Effector memory CD8-positive, alpha-beta T cell (primary cell): ENCODE measurements around the gene KIF24.
"Not testable (repeated sequence)": the region's sequence is repeated elsewhere in the genome, so short reads cannot be mapped to it uniquely, and the experiment has no call there.

Experiments used
- ATAC-seq: fragments of 150-1000 bp; cut with Tn5 transposase; replicated peaks from 2 replicates; pipeline ENCODE4 v1.10.0; 2021; ENCODE audit warnings: mild to moderate bottlenecking, moderate library complexity
- DNase-seq, 3 experiments: peaks; one replicate each; pipeline ENCODE4 v3.0.0; 2021
- H3K27ac Mint-ChIP-seq, 2 donors: one replicate each; pipeline ENCODE4 v1.8.0; 2022; ENCODE audit warnings: mild to moderate bottlenecking in 2 of 2, mixed read lengths in 2 of 2, moderate library complexity in 2 of 2
- H3K27me3 Mint-ChIP-seq, 2 donors: one replicate each; pipeline ENCODE4 v1.8.0; 2022; ENCODE audit warnings: mixed read lengths in 2 of 2
- H3K36me3 Mint-ChIP-seq: one replicate; pipeline ENCODE4 v1.8.0; 2022; ENCODE audit warnings: mild to moderate bottlenecking, moderate library complexity, mixed read lengths; ENCODE audit not compliant: insufficient read depth
- H3K4me1 Mint-ChIP-seq, 2 donors: one replicate each; pipeline ENCODE4 v1.8.0; 2022; ENCODE audit warnings: low read depth in 2 of 2, mixed read lengths in 2 of 2
- H3K4me3 Mint-ChIP-seq, 2 donors: one replicate each; pipeline ENCODE4 v1.8.0; 2022; ENCODE audit warnings: mild to moderate bottlenecking in 2 of 2, mixed read lengths in 2 of 2, moderate library complexity in 2 of 2
- H3K9me3 Mint-ChIP-seq, 2 donors: one replicate each; pipeline ENCODE4 v1.8.0; 2022; ENCODE audit warnings: mixed read lengths in 2 of 2

The KIF24 gene

DNA sequence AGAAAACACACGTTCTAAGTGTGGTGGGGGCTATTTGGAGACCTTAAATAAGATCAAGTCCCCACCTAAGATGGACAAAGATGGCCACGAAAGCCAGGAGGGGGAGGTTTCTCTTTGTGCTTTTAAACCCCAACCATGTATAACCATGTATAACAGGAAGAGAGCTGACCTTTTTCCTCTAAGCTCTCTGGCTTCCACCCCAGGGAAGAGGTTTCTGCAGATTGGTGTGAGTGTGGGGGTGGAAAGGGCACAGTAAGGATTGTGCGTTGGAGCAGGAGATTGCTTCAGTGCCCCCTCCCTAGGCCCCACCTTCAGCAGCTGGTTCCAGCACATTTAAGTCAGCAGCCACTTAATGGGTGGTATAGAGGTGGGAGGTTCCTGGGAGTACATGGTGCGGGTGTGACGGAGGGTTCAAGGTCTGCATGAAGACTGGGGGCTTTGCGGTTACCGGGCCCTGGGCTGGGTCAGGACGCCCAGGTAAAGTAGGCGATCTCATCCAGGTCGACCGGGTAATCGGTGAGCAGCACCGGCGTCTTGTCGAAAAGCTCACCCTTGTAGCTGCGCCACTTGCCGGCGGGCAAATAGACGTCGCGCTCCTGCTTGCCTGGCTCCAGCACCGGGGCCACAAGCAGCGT lies 41.4 kb upstream of the KIF24 start:
- peak overlapping the region; percentile 35 to 72 for H3K4me3 Mint-ChIP-seq
- H3K9me3 Mint-ChIP-seq, result no peaks in the 10 kb centered on the region
- ATAC-seq (no peak), DNase-seq (no peak)
- H3K27me3 Mint-ChIP-seq, result no peaks in the 10 kb centered on the region
- no peak overlapping the region for H3K27ac Mint-ChIP-seq
- peaks cover 6% of the 10 kb centered on the region for H3K36me3 Mint-ChIP-seq
- peaks cover 2 to 3% of the 10 kb centered on the region in 2 donors for H3K4me1 Mint-ChIP-seq

DNA sequence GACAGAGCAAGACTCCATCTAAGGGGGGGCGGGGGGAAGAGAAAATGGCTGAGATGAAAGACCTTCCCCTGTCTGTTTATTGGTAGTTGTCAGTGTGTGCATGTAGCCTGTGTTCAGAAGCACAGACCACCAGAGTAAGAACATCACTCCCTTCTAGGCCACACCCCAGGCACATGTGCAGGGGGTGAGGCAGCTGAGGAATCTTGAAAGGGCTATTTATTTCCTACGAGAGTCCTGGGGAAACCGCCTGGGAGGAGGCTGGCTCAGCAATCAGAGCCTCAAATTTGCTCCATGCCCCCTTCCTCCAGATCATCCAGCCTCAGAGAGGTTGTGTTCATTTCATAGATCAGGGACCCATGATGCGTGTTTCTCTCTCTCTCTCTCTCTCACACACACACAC lies 40.6 kb upstream of the KIF24 start:
- Mint-ChIP-seq H3K27ac (no peak overlapping the region), H3K27me3 (no peaks in the 10 kb centered on the region), H3K4me3 (no peak overlapping the region), H3K4me1 (no peaks in the 10 kb centered on the region), H3K9me3 (no peaks in the 10 kb centered on the region), H3K36me3 (peaks cover 6% of the 10 kb centered on the region)
- DNase-seq (no peak), ATAC-seq (no peak)

DNA sequence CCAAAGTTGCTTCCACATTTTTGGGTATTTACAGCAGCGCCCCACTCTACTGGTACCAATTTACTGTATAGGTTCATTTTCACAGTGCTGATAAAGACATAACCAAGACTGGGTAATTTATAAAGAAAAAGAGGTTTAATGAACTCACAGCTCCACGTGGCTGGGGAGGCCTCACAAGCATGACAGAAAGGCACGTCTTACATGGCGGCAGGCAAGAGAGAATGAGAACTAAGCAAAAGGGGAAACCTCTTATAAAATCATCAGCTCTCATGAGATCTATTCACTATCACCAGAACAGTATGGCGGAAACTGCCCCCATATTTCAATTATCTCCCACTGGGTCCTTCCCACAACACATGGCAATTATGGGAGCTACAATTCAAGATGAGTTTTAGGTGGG lies 39.7 kb upstream of the KIF24 start:
- H3K27ac Mint-ChIP-seq, H3K4me1 Mint-ChIP-seq, H3K27me3 Mint-ChIP-seq, H3K36me3 Mint-ChIP-seq, H3K4me3 Mint-ChIP-seq, ATAC-seq, H3K9me3 Mint-ChIP-seq, DNase-seq: not testable (repeated sequence)

DNA sequence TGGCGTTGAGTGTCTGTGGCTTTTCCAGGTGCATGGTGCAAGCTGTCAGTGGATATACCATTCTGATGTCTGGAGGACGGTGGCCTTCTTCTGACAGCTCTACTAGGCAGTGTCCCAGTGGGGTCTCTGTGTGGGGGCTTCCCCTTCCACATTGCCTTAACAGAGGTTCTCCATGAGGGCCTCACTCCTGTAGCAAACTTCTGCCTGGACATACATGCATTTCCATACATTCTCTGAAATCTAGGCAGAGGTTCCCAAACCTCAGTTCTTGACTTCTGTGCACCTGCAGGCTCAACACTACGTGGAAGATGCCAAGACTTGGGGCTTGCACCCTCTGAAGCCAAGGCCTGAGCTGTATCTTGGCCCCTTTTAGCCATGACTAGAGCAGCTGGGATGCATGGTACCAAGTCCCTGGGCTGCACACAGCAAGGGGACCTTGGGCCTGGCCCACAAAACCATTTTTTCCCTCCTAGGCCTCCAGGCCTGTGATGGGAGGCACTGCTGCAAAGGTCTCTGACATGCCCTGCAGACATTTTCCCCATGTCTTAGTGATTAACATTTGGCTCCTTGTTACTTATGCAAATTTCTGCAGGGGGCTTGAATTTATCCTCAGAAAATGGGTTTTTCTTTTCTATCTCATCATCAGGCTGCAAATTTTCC lies 38.8 kb upstream of the KIF24 start:
- H3K4me3 Mint-ChIP-seq, H3K9me3 Mint-ChIP-seq: not testable (repeated sequence)

DNA sequence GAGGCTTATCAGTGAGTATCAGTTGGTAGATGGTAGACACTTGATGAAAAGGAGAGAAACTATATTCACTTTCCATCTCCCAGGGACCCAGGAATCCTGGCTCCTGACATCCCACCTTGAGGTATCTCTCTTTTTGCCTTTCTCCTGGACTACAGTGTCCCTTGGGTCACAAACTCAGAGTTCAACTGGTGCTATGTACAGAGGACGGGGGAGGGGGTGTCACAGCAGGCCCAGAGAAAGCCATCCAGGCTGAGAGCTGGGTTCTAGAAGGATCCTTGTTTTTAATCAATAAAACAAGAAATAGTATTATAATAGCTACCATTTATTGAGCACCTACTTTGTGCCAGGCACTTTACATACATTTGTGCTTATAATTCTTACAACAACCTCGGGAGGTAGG lies 37.3 kb upstream of the KIF24 start:
- ATAC-seq, result no peak
- Mint-ChIP-seq H3K4me1 (peaks cover 0 to 2% of the 10 kb centered on the region in 2 donors), H3K36me3 (peaks cover 2% of the 10 kb centered on the region), H3K4me3 (no peak overlapping the region), H3K27ac (no peak overlapping the region), H3K9me3 (no peaks in the 10 kb centered on the region), H3K27me3 (no peaks in the 10 kb centered on the region)
- DNase-seq, result no peak

More for the DNA sequence above, 38.8 kb upstream of the KIF24 start:
- H3K27ac Mint-ChIP-seq, DNase-seq, H3K27me3 Mint-ChIP-seq, H3K4me1 Mint-ChIP-seq, ATAC-seq, H3K36me3 Mint-ChIP-seq: not testable (repeated sequence)

DNA sequence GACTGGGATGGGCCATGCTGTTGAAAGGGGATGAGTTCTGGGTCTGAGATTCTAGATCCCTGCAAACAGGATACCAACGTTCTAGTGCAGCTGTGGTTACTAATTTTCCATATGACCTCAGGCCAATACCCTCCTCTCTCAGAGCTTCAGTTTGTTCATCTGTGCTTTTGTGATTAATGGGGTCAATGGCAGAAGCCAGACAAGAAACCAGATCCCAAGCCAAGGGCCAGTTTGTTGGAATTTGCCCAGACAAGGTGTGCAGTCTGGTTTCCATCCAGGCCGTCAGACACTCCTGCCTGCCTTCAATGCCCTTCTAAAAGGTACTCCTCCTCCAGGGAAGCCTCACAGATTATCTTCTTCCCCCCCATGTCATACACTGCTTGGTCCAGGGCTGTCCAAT lies 36.2 kb upstream of the KIF24 start:
- H3K4me1 Mint-ChIP-seq, result peaks cover 0 to 2% of the 10 kb centered on the region in 2 donors
- no peak for ATAC-seq
- no peak overlapping the region for H3K27ac Mint-ChIP-seq

DNA sequence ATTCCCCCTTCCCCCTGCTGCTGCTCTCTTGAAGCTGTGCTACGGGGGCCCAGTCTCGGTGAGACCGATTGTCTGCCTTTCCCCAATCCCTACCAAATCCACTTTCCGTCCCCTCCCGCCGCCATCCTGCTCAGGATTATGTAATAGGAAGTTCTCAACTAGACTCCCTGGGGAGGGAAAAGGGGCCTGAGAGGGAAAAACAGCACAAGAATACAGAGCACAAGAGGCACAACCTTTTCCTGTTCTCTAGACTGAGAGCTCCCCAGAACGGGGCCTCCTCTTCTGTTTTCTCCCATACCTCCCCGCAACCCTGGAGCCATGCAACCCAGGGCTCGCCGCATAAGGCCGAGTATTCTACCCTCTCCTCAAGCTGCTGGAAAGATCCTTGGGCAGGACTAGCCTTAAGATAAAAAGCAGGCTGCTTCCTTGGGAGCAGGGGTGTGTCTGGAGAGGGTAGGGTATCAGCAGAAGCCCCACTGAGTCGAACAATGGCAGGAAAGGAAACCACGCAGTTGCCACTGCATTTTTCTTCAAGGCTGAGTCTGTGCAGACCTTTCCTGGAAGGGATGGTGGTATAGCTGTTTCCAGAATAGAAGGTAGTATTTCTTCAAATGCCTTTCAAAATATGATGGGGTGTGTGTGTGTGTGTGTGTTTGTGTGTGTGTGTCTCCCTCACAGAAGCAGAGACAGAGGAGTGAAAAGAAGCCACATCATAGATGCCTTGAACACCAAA lies 34.7 kb upstream of the KIF24 start:
- peaks cover 0 to 2% of the 10 kb centered on the region in 2 donors for H3K4me1 Mint-ChIP-seq
- H3K27ac Mint-ChIP-seq, result no peak overlapping the region
- H3K4me3 Mint-ChIP-seq, result no peak overlapping the region
- DNase-seq, result no peak
- no peaks in the 10 kb centered on the region for H3K36me3 Mint-ChIP-seq
- no peak for ATAC-seq
- H3K27me3 Mint-ChIP-seq, result no peaks in the 10 kb centered on the region
- H3K9me3 Mint-ChIP-seq, result no peaks in the 10 kb centered on the region

More for the DNA sequence above, 36.2 kb upstream of the KIF24 start:
- no peak overlapping the region for H3K4me3 Mint-ChIP-seq
- H3K36me3 Mint-ChIP-seq, result peaks cover 2% of the 10 kb centered on the region
- no peaks in the 10 kb centered on the region for H3K9me3 Mint-ChIP-seq
- DNase-seq, result no peak
- H3K27me3 Mint-ChIP-seq, result no peaks in the 10 kb centered on the region

DNA sequence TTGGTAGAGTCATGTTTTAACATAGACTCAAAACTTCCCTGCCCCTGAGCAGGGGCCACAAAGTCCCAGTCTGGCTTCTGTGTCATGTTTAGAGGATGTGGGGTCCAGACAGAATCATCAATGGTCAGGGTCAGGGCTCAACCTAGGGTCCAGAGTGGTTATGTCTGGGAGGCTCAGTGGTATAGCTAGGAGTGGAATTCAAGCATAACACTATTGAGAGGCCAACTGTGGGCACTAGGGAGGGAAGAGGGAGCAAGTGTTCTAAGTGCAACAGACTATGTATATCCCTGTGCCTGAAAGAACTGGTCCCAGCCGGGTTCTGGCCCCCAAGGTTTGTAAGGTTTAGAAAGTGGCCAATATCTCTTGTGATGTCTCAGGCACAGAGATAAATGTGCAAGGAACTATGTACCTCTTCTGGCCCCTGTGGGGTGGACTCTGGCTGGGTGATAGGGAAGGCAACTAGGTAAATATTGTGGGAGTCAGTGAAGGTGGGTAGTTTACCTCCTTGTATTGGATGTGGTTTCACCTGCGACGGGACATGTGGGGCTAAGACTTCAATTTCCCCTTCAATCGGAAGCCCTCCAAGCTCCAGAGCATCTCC lies 33.6 kb upstream of the KIF24 start:
- Mint-ChIP-seq H3K36me3 (no peaks in the 10 kb centered on the region), H3K9me3 (no peaks in the 10 kb centered on the region), H3K27ac (no peak overlapping the region), H3K4me1 (peaks cover 0 to 2% of the 10 kb centered on the region in 2 donors), H3K27me3 (no peaks in the 10 kb centered on the region), H3K4me3 (no peak overlapping the region)
- ATAC-seq (no peak), DNase-seq (no peak)

DNA sequence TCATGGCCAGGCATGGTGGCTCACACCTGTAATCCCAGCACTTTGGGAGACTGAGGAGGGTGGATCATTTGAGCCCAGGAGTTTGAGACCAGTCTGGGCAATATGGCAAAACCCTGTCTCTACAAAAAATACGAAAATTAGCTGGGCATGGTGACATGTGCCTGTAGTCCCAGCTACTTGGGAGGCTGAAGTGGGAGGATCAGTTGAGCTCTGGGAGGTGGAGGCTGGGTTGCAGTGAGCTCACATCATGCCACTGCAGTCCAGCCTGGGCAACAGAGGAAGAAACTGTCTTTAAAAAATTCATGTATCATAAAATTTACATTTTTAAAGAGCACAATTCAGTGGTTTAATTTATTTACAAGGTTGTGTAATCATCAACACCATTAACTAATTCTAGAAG lies 23.9 kb upstream of the KIF24 start:
- H3K9me3 Mint-ChIP-seq, H3K27me3 Mint-ChIP-seq, H3K4me3 Mint-ChIP-seq, DNase-seq, H3K27ac Mint-ChIP-seq, H3K4me1 Mint-ChIP-seq, ATAC-seq: not testable (repeated sequence)
- peaks cover 11% of the 10 kb centered on the region for H3K36me3 Mint-ChIP-seq

DNA sequence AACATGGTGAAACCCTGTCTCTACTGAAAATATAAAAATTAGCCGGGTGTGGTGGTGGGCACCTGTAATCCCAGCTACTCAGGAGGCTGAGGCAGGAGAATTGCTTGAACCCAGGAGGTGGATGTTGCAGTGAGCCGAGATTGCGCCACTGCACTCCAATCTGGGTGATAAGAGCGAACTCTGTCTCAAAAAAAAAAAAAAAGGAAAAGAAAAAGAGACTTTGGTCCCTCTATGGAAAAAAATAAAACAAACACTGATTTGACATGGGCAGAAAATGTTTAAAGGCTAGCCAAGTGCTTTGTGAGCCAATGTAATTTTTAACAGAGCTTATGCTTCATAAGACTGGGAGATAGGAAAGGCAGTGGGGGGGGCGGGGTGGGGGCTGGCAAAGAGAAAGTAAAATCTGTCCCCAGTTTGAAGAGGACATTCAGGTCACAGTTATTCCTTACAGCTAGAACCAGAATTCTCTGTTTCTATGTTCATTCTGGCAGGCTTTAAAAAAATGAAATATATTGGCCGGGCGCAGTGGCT lies 23.1 kb upstream of the KIF24 start:
- H3K27me3 Mint-ChIP-seq, H3K27ac Mint-ChIP-seq, H3K9me3 Mint-ChIP-seq, H3K4me1 Mint-ChIP-seq, H3K4me3 Mint-ChIP-seq, DNase-seq, ATAC-seq: not testable (repeated sequence)
- H3K36me3 Mint-ChIP-seq, result peaks cover 11% of the 10 kb centered on the region

DNA sequence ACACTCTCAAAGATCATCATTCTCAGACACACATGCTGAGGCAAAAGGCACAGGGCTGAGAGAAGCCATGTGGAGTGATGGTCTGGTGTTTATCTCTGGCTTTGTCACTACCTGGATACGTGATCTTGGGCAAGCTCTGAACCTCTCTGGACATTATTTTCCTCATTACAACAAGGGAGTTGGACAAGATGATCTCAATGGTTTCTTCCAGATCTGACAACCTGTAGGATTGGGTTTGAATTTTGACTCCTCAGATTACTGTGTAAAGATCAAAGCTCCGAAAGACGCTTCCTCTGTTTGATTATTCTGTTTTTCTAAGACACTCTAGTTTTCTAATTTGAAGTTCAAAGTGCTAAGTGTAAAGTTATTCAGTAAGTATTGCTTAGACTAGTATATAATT lies 20.3 kb upstream of the KIF24 start:
- H3K9me3 Mint-ChIP-seq, result no peaks in the 10 kb centered on the region
- H3K4me3 Mint-ChIP-seq, result no peak overlapping the region
- H3K27me3 Mint-ChIP-seq, result no peaks in the 10 kb centered on the region
- ATAC-seq, result no peak
- H3K36me3 Mint-ChIP-seq, result peaks cover 17% of the 10 kb centered on the region
- no peak for DNase-seq
- H3K27ac Mint-ChIP-seq, result no peak overlapping the region
- H3K4me1 Mint-ChIP-seq, result no peaks in the 10 kb centered on the region

DNA sequence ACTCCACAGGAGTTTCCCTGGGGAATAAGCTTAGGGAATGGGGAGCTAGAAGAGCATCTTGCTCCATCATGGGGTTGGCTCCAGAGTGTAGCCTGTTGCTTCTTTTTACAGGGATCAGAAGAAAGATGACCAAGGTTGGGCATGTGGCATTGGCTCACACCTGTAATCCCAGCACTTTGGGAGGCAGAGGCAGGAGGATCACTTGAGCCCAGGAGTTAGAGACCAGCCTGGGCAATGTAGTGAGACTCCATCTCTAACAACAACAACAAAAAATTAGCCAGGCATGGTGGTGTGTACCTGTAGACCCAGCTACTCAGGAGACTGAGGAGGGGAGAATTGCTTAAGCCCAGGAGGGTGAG lies 18.7 kb upstream of the KIF24 start:
- no peaks in the 10 kb centered on the region for H3K9me3 Mint-ChIP-seq
- no peak overlapping the region for H3K27ac Mint-ChIP-seq

DNA sequence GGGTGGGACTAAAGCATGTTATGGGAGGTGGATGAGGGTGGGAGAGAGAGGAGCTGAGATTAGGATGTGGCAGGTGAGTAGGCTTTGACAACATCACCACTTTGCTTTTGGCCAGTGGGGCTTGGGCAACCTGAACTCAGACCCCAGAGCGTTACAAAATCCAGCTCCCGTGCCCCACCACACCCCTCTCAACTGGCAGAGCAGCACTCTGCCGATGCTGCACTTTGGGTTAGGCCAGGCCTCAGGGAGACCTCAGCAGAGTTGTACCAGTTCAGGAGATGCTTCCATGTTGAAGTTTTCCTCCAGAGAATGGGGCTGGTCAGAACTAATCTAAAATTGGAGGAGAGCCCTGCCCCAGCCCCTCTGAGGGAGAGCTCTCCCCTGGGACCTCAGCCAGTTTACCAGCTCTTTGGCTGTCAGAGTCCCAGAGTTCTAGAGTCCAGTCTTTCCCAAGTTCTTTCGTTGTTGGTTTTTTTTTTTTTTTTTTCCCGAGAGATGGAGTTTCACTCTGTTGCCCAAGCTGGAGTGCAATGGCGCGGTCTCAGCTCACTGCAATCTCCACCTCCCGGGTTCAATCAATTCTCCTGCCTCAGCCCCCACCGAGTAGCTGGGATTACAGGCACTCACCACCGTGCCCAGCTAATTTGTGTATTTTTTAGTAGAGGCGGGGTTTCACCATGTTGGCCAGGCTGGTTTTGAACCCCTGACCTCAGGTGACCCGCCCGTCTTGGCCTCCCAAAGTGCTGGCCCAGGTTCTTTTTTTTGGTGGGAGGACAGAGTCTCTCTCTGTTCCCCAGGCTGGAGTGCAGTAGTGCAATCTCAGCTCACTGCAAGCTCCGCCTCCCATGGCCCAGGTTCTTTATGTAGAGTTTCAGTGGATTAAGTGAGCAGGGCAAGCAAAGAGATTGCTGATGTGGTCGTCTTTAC lies 18.1 kb upstream of the KIF24 start:
- no peak for ATAC-seq
- no peaks in the 10 kb centered on the region for H3K4me1 Mint-ChIP-seq
- no peak for DNase-seq
- H3K27ac Mint-ChIP-seq, result no peak overlapping the region
- H3K27me3 Mint-ChIP-seq, result no peaks in the 10 kb centered on the region
- H3K36me3 Mint-ChIP-seq, result peaks cover 18% of the 10 kb centered on the region
- H3K4me3 Mint-ChIP-seq, result no peak overlapping the region
- H3K9me3 Mint-ChIP-seq, result no peaks in the 10 kb centered on the region

More for the DNA sequence above, 18.7 kb upstream of the KIF24 start:
- Mint-ChIP-seq H3K36me3 (peaks cover 18% of the 10 kb centered on the region), H3K4me3 (no peak overlapping the region), H3K4me1 (no peaks in the 10 kb centered on the region), H3K27me3 (no peaks in the 10 kb centered on the region)
- no peak for DNase-seq
- ATAC-seq, result no peak
